Osteoblast (primary cell): ENCODE data around the gene NLRP5. TPM values are rescaled to one million over a fixed set of nuclear protein-coding genes. Genes with fewer than 3 reads are reported as not detected.
"Not testable (repeated sequence)": the region's sequence is repeated elsewhere in the genome, so short reads cannot be mapped to it uniquely, and the experiment has no call there.

Experiments used
- DNase-seq: peaks from one replicate; pipeline ENCODE4 v3.0.0; 2011; ENCODE audit warnings: low spot score, mixed read lengths; ENCODE audit not compliant: insufficient read length; ENCODE audit errors: missing footprints
- H2AFZ ChIP-seq: 2 replicates; pipeline ENCODE4 v1.6.0; 2011; ENCODE audit warnings: mild to moderate bottlenecking, low read length
- H3K27ac ChIP-seq: 2 replicates; pipeline ENCODE4 v1.5.1; 2011; ENCODE audit warnings: mild to moderate bottlenecking, low read depth, low read length, moderate library complexity
- H3K27me3 ChIP-seq: 2 replicates; pipeline ENCODE4 v1.6.0; 2012; ENCODE audit warnings: mild to moderate bottlenecking, control low read depth, inconsistent platforms, low read length, moderate library complexity; ENCODE audit not compliant: insufficient read depth
- H3K36me3 ChIP-seq: 2 replicates; pipeline ENCODE4 v1.5.1; 2011; ENCODE audit warnings: mild to moderate bottlenecking, low read length, control low read depth, moderate library complexity; ENCODE audit not compliant: insufficient read depth
- H3K4me1 ChIP-seq: 2 replicates; pipeline ENCODE4 v1.5.1; 2011; ENCODE audit warnings: mild to moderate bottlenecking, low read length, control low read depth, moderate library complexity; ENCODE audit not compliant: insufficient read depth
- H3K4me2 ChIP-seq: 2 replicates; pipeline ENCODE4 v1.6.0; 2011; ENCODE audit warnings: mild to moderate bottlenecking, low read length; ENCODE audit not compliant: insufficient read depth
- H3K4me3 ChIP-seq: fragments of 200-600 bp; sonication (generic); 3 replicates; pipeline ENCODE4 v1.5.1; 2012; ENCODE audit warnings: mild to moderate bottlenecking, low read length, inconsistent platforms; ENCODE audit not compliant: insufficient read depth
- H3K79me2 ChIP-seq: 2 replicates; pipeline ENCODE4 v1.6.0; 2012; ENCODE audit warnings: mild to moderate bottlenecking, low read length, control low read depth, inconsistent platforms; ENCODE audit not compliant: insufficient read depth
- H3K9me3 ChIP-seq: 2 replicates; pipeline ENCODE4 v1.5.1; 2011; ENCODE audit warnings: low read depth, low read length, control low read depth
- H4K20me1 ChIP-seq: 2 replicates; pipeline ENCODE4 v1.6.0; 2012; ENCODE audit warnings: mild to moderate bottlenecking, low read length, control low read depth; ENCODE audit not compliant: insufficient read depth
- CTCF ChIP-seq: IDR thresholded peaks from 2 replicates; pipeline ENCODE4 v1.5.1; 2011; ENCODE audit warnings: mild to moderate bottlenecking, low read depth, low read length, moderate library complexity; ENCODE audit errors: extremely low read depth
- total RNA-seq: library from RNA; depleted of rRNA; stranded (reverse); fragments of >200 nt; gene quantifications from 2 replicates; pipeline ENCODE4 v1.2.3, GENCODE V29; 2012

The NLRP5 gene
- not detected in 2 replicates for total RNA-seq

GRCh38 chr19:55986487-55986886 is at the start of gene NLRP5:
TSS of gene NLRP5 (plus strand) at chr19:55986775.
- Histone ChIP-seq H2AFZ (no peak within 1 kb of the TSS), H3K27ac (no peak within 1 kb of the TSS), H4K20me1 (no peaks in the 10 kb centered on the region), H3K27me3 (no peaks in the 10 kb centered on the region), H3K79me2 (no peaks in the 10 kb centered on the region), H3K4me2 (no peak within 1 kb of the TSS), H3K4me1 (no peaks in the 10 kb centered on the region), H3K9me3 (no peaks in the 10 kb centered on the region), H3K36me3 (no peaks in the 10 kb centered on the region), H3K4me3 (no peak within 1 kb of the TSS)
- DNase-seq, result no peak
- TF ChIP-seq CTCF, result no peak

- Histone ChIP-seq H3K4me2 (no peak overlapping the region), H3K9me3 (no peaks in the 10 kb centered on the region), H3K4me1 (no peaks in the 10 kb centered on the region), H3K36me3 (no peaks in the 10 kb centered on the region), H2AFZ (no peak overlapping the region), H3K27me3 (no peaks in the 10 kb centered on the region), H3K4me3 (no peak overlapping the region), H4K20me1 (no peaks in the 10 kb centered on the region), H3K27ac (no peak overlapping the region), H3K79me2 (no peaks in the 10 kb centered on the region)
- no peak for TF ChIP-seq CTCF
- no peak for DNase-seq
Observed at GRCh38 chr19:55939206-55939605, 47.4 kb upstream of the NLRP5 start.

- DNase-seq, result no peak
- H3K4me1 ChIP-seq, result no peaks in the 10 kb centered on the region
Observed at GRCh38 chr19:55940306-55940705, 46.3 kb upstream of the NLRP5 start.

GRCh38 chr19:55947532-55947931 is 39.0 kb upstream of the NLRP5 start, which contains the start of gene NLRP8:
TSS of gene NLRP8 (plus strand) at chr19:55947832.
- no peak within 1 kb of the TSS for H3K4me2 ChIP-seq
- H4K20me1 ChIP-seq, result no peaks in the 10 kb centered on the region

More at GRCh38 chr19:55940306-55940705, 46.3 kb upstream of the NLRP5 start:
- no peaks in the 10 kb centered on the region for H3K79me2 ChIP-seq
- no peak overlapping the region for H3K4me3 ChIP-seq
- no peak overlapping the region for H2AFZ ChIP-seq
- no peaks in the 10 kb centered on the region for H3K36me3 ChIP-seq
- no peak overlapping the region for H3K4me2 ChIP-seq
- no peak for TF ChIP-seq CTCF
- H3K27me3 ChIP-seq, result no peaks in the 10 kb centered on the region
- H4K20me1 ChIP-seq, result no peaks in the 10 kb centered on the region
- H3K9me3 ChIP-seq, result no peaks in the 10 kb centered on the region
- H3K27ac ChIP-seq, result no peak overlapping the region

GRCh38 chr19:55950566-55950965 is 36.0 kb upstream of the NLRP5 start:
- H3K9me3 ChIP-seq, H3K4me1 ChIP-seq, H3K27me3 ChIP-seq, DNase-seq, H3K36me3 ChIP-seq, H3K4me3 ChIP-seq, H3K79me2 ChIP-seq, H4K20me1 ChIP-seq, H3K27ac ChIP-seq, H3K4me2 ChIP-seq, H2AFZ ChIP-seq: not testable (repeated sequence)

More at GRCh38 chr19:55947532-55947931, 39.0 kb upstream of the NLRP5 start, which contains the start of gene NLRP8:
- no peak for TF ChIP-seq CTCF
- no peak within 1 kb of the TSS for H3K27ac ChIP-seq
- no peak within 1 kb of the TSS for H3K4me3 ChIP-seq
- H3K36me3 ChIP-seq, result no peaks in the 10 kb centered on the region
- DNase-seq, result no peak
- no peaks in the 10 kb centered on the region for H3K27me3 ChIP-seq
- H2AFZ ChIP-seq, result no peak within 1 kb of the TSS
- no peaks in the 10 kb centered on the region for H3K9me3 ChIP-seq
- H3K4me1 ChIP-seq, result no peaks in the 10 kb centered on the region
- no peaks in the 10 kb centered on the region for H3K79me2 ChIP-seq
